D721Med (cell line): ENCODE data around the gene CRYBG3.

Experiments
- DNase-seq: peaks from one replicate; pipeline ENCODE4 v3.0.0; 2011; ENCODE audit warnings: low spot score; ENCODE audit not compliant: insufficient read length
- FAIRE-seq: peaks from 2 replicates; lab custom pipeline; 2011; peaks lifted over from hg19 to GRCh38; lab: Jason Lieb, UNC
- CTCF ChIP-seq: IDR thresholded peaks from 2 replicates; pipeline ENCODE4 v1.5.1; 2012; ENCODE audit warnings: mild to moderate bottlenecking, control low read depth; ENCODE audit not compliant: insufficient read depth; ENCODE audit errors: missing control alignments

The CRYBG3 gene

GRCh38 chr3:97815149-97815917 is 6.5 kb upstream of the CRYBG3 start:
- no peak for TF ChIP-seq CTCF
- no peak for DNase-seq
- no peak for FAIRE-seq

DNA sequence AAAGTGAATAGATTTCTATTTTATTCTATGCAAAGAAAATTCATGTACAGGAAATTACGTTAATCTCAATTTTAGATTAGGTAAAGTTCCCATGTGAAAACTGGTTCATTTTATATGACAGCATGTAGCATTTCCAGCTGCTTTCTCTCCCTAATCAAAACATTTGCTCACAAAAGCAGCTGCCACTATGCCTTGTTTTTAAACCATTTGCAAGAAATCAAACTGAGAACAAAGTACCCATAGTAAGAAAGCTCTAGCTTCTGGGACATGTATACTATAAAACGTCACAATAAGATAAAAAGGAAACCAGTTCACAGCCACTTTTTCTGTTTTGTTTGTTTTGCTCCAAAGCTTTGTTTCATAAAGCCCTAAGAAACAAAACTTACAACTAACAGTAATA is 5.0 kb upstream of the CRYBG3 start:
- no peak for TF ChIP-seq CTCF
- FAIRE-seq = no peak

DNA sequence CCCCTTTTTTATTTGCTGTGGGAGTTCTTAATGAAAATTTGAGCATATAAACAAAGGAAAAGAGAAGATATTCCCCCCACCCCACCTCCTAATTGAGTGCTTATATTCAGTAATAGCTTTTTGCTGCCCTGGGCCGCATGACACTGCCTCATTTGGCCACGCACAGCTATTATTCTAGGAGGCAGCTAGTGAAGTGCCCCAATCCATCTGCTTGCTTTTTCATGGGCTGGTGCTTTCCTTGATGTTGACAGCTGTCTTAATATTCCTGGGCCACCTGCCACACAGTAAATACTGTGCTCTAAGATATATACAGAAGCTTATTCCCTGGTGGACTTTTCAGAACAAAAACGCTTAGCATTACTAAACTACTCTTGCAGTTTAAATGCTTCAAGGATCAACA is 3.8 kb upstream of the CRYBG3 start:
- TF ChIP-seq CTCF = no peak
- no peak for FAIRE-seq
- DNase-seq = no peak

More for the DNA sequence above, 5.0 kb upstream of the CRYBG3 start:
- DNase-seq = no peak

GRCh38 chr3:97820780-97821179 is 1.0 kb upstream of the CRYBG3 start:
- TF ChIP-seq CTCF = no peak
- FAIRE-seq (no peak), DNase-seq (no peak)

DNA sequence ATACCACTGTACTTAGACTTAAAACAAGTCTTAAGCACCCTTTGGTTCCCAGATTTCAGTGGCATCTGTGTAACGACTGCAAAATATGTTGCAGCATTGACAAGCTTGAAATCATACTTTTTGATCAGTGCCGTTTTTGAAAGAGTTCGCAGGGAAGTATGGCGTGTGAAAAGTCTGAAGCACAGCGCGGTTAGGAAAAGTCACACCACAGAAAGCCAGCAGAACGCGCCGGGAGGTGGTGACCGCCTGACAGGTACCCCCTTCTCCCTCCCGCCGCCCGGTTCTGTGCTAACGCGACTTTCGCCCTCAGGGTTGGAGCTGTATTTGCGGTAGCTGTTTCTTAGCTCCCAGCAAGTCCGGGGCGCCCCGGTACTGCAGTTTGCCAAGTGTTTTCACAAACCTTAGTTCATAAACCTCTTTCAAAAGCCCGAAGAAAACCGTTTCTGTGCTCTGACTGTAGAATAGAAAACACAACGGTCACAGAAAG is 481 bp upstream of the CRYBG3 start:
- no peak for FAIRE-seq
- DNase-seq = no peak
- no peak for TF ChIP-seq CTCF

- DNase-seq = no peak
- FAIRE-seq = no peak
These were observed 556 bp downstream of the CRYBG3 start for GRCh38 chr3:97822359-97822775.

More at GRCh38 chr3:97822359-97822775, 556 bp downstream of the CRYBG3 start:
- no peak for TF ChIP-seq CTCF
